Panc1 (cell line): ENCODE data around the gene ROBO1. TPM values are rescaled to one million over a fixed set of nuclear protein-coding genes. Genes with fewer than 3 reads are reported as not detected.

Experiments
- ATAC-seq: fragments of 200-7000 bp; cut with Tn5 transposase; 2 replicates; pipeline ENCODE4 v1.9.1; 2020; ENCODE audit warnings: mild to moderate bottlenecking, moderate library complexity
- BruUV-seq: library from RNA; stranded (reverse); fragments of 400-500 nt; replicated peaks from 2 replicates; lab custom pipeline; 2021; lab: Mats Ljungman, UMichigan
- CTCF ChIA-PET: fragments of 300-600 bp; sonication (Branson Sonifier 250); formaldehyde crosslinking; loops from one replicate; lab custom pipeline; 2022; ENCODE audit warnings: antibody characterized with exemption; lab: Charles Lee
- POLR2A ChIA-PET: fragments of 300-600 bp; sonication (Branson Sonifier 250); formaldehyde crosslinking; loops from one replicate; lab custom pipeline; 2022; ENCODE audit warnings: antibody characterized with exemption; lab: Charles Lee
- DNase-seq: peaks from one replicate; pipeline ENCODE4 v3.0.0-alpha.2; 2010; ENCODE audit warnings: low read depth, low spot score
- H3K27ac ChIP-seq: 2 replicates; pipeline ENCODE4 v1.5.1; 2011; ENCODE audit warnings: mild to moderate bottlenecking, low read length, inconsistent platforms
- H3K27me3 ChIP-seq: fragments of 200-500 bp; sonication (Bioruptor generic); 2 replicates; pipeline ENCODE4 v1.6.0; 2014; ENCODE audit warnings: low read length, inconsistent platforms; ENCODE audit not compliant: control insufficient read depth, insufficient read depth
- H3K36me3 ChIP-seq: fragments of 200-500 bp; sonication (Bioruptor generic); 2 replicates; pipeline ENCODE4 v1.5.1; 2014; ENCODE audit warnings: inconsistent platforms, mild to moderate bottlenecking, low read length, moderate library complexity; ENCODE audit not compliant: control insufficient read depth, insufficient read depth
- H3K4me1 ChIP-seq: 2 replicates; pipeline ENCODE4 v1.5.1; 2011; ENCODE audit warnings: inconsistent platforms, mild to moderate bottlenecking, low read length, moderate library complexity; ENCODE audit not compliant: control insufficient read depth, insufficient read depth
- H3K4me3 ChIP-seq, 2 experiments: 2 replicates each; pipeline ENCODE4 v1.5.1; 2011 to 2012; ENCODE audit warnings: low read depth in 2 of 2, low read length in 2 of 2, mild to moderate bottlenecking in 2 of 2, inconsistent platforms in 1 of 2, moderate library complexity in 1 of 2
- H3K9me3 ChIP-seq: fragments of 200-500 bp; sonication (Bioruptor generic); 2 replicates; pipeline ENCODE4 v1.5.1; 2014; ENCODE audit warnings: low read depth, mild to moderate bottlenecking, inconsistent platforms, low read length, moderate library complexity; ENCODE audit not compliant: control insufficient read depth, insufficient read depth
- CTCF ChIP-seq: fragments of 450-650 bp; IDR thresholded peaks from 2 replicates; pipeline ENCODE4 v1.5.1; 2017; ENCODE audit warnings: mild to moderate bottlenecking
- POLR2AphosphoS5 ChIP-seq: IDR thresholded peaks from 2 replicates; pipeline ENCODE4 v1.6.1; 2012; ENCODE audit warnings: mild to moderate bottlenecking, low read depth, low read length, moderate library complexity
- SIN3A ChIP-seq: IDR thresholded peaks from 2 replicates; pipeline ENCODE4 v1.6.1; 2012; ENCODE audit warnings: low read depth, mild to moderate bottlenecking, low read length, moderate library complexity, borderline replicate concordance; ENCODE audit not compliant: insufficient read depth
- TCF7L2 ChIP-seq: IDR thresholded peaks from 2 replicates; pipeline ENCODE4 v1.6.1; 2011; ENCODE audit warnings: mild to moderate bottlenecking, low read depth, low read length, inconsistent platforms
- in situ Hi-C: cut with HindIII; loops from 2 replicates; pipeline ENCODE4 v1.10.0; 2016; ENCODE audit warnings: low sequenced_read_pairs, low pct_unique_long_range_greater_than_20kb
- intact Hi-C: fragments of 100-400 bp; cut with micrococcal nuclease; formaldehyde crosslinking; loops from one replicate; pipeline ENCODE4 v1.10.0; 2022; ENCODE audit not compliant: unreplicated experiment
- total RNA-seq: library from RNA; stranded (reverse); gene quantifications from one replicate; pipeline ENCODE4 v1.2.1, GENCODE V29; 2021; ENCODE audit not compliant: unreplicated experiment
- TF ChIP-seq, protein P1 (sequence below), 2 experiments: IDR thresholded peaks; 2 replicates each; pipeline ENCODE4 v1.6.1; 2011 to 2012; ENCODE audit warnings: low read depth in 2 of 2, control low read depth in 1 of 2, low read length in 1 of 2, mild to moderate bottlenecking in 1 of 2, moderate library complexity in 1 of 2; ENCODE audit not compliant: insufficient read depth in 1 of 2

The ROBO1 gene
- total RNA-seq, 1 experiment from 2014 or later: 61.6 TPM

DNA sequence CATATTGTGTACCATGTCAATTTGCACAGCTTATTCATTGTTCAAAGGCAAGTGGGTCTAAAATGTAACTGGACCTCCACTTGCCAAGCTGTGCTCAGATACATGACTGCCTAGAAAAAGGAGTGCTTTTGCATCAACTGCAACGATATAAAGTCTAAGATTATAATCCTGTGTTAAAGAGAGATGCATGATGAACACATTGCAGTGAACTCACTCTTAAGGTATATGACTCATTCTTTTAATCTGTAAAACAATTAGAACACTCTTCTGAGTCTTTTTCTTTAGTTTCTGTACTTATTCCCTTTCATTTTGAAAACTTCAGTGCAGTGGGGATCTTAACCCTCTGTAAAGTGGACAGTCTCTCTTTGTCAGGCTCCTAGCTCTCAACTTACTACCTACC, 982.8 kb downstream of the ROBO1 start:
- POLR2A ChIA-PET: no interaction called here
- in situ Hi-C loops: no loop called here

GRCh38 chr3:78781351-78781750, 986.4 kb downstream of the ROBO1 start:
- no TSS peak for BruUV-seq
- intact Hi-C loops: no loop called here
- DNase-seq (no peak), ATAC-seq (no peak)
- Histone ChIP-seq H3K27ac (no peak overlapping the region), H3K36me3 (no peaks in the 10 kb centered on the region), H3K4me3 (no peak overlapping the region), H3K4me1 (peaks cover 6% of the 10 kb centered on the region; the same call in 1 of the 2 replicates), H3K9me3 (no peaks in the 10 kb centered on the region), H3K27me3 (no peaks in the 10 kb centered on the region)
- CTCF ChIA-PET: no interaction called here
- in situ Hi-C loops: no loop called here
- POLR2A ChIA-PET: no interaction called here
- TF ChIP-seq POLR2AphosphoS5 (no peak), TCF7L2 (no peak), SIN3A (no peak)

More for the DNA sequence above, 982.8 kb downstream of the ROBO1 start:
- Histone ChIP-seq H3K9me3 (no peaks in the 10 kb centered on the region), H3K4me1 (peaks cover 6% of the 10 kb centered on the region; the same call in 1 of the 2 replicates), H3K36me3 (no peaks in the 10 kb centered on the region), H3K27me3 (no peaks in the 10 kb centered on the region), H3K27ac (no peak overlapping the region), H3K4me3 (no peak overlapping the region)
- intact Hi-C loops: no loop called here
- no TSS peak for BruUV-seq
- no peak for DNase-seq
- TF ChIP-seq, protein P1, sequence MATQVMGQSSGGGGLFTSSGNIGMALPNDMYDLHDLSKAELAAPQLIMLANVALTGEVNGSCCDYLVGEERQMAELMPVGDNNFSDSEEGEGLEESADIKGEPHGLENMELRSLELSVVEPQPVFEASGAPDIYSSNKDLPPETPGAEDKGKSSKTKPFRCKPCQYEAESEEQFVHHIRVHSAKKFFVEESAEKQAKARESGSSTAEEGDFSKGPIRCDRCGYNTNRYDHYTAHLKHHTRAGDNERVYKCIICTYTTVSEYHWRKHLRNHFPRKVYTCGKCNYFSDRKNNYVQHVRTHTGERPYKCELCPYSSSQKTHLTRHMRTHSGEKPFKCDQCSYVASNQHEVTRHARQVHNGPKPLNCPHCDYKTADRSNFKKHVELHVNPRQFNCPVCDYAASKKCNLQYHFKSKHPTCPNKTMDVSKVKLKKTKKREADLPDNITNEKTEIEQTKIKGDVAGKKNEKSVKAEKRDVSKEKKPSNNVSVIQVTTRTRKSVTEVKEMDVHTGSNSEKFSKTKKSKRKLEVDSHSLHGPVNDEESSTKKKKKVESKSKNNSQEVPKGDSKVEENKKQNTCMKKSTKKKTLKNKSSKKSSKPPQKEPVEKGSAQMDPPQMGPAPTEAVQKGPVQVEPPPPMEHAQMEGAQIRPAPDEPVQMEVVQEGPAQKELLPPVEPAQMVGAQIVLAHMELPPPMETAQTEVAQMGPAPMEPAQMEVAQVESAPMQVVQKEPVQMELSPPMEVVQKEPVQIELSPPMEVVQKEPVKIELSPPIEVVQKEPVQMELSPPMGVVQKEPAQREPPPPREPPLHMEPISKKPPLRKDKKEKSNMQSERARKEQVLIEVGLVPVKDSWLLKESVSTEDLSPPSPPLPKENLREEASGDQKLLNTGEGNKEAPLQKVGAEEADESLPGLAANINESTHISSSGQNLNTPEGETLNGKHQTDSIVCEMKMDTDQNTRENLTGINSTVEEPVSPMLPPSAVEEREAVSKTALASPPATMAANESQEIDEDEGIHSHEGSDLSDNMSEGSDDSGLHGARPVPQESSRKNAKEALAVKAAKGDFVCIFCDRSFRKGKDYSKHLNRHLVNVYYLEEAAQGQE (IDR thresholded peaks at IDR 0.05; ENCODE audit: insufficient read depth in 1 of 2, low read depth in 2 of 2, low read length in 1 of 2): no peak
- TF ChIP-seq SIN3A (no peak), CTCF (no peak), TCF7L2 (no peak), POLR2AphosphoS5 (no peak)
- CTCF ChIA-PET: no interaction called here
- no peak for ATAC-seq
